IPS-11a (cell line): ENCODE data around the gene CLSTN1.

ENCODE experiments used
- H3K4me3 ChIP-seq: one replicate; pipeline ENCODE4 v1.5.1; 2013; ENCODE audit warnings: low read depth, low read length, control low read depth

Gene CLSTN1

GRCh38 chr1:9852004-9852403 lies 28.2 kb upstream of the CLSTN1 start:
- H3K4me3 ChIP-seq: no peak overlapping the region

GRCh38 chr1:9850442-9851162 lies 26.8 kb upstream of the CLSTN1 start:
- no peak overlapping the region for H3K4me3 ChIP-seq

- H3K4me3 ChIP-seq: no peak overlapping the region
Measured at GRCh38 chr1:9849691-9850441, 26.1 kb upstream of the CLSTN1 start.

GRCh38 chr1:9848022-9848421 lies 24.3 kb upstream of the CLSTN1 start:
- no peak overlapping the region for H3K4me3 ChIP-seq

- no peak overlapping the region for H3K4me3 ChIP-seq
Measured at GRCh38 chr1:9847269-9847668, 23.5 kb upstream of the CLSTN1 start.

- no peak overlapping the region for H3K4me3 ChIP-seq
Measured at GRCh38 chr1:9846611-9847171, 22.9 kb upstream of the CLSTN1 start.

- no peak overlapping the region for H3K4me3 ChIP-seq
Measured at GRCh38 chr1:9845914-9846313, 22.1 kb upstream of the CLSTN1 start.

GRCh38 chr1:9844756-9845155 lies 21.0 kb upstream of the CLSTN1 start:
- H3K4me3 ChIP-seq: no peak overlapping the region

GRCh38 chr1:9844106-9844505 lies 20.3 kb upstream of the CLSTN1 start:
- H3K4me3 ChIP-seq: no peak overlapping the region

GRCh38 chr1:9843576-9843945 lies 19.8 kb upstream of the CLSTN1 start:
- H3K4me3 ChIP-seq: no peak overlapping the region

GRCh38 chr1:9842781-9843575 lies 19.2 kb upstream of the CLSTN1 start:
- no peak overlapping the region for H3K4me3 ChIP-seq

GRCh38 chr1:9842073-9842711 lies 18.4 kb upstream of the CLSTN1 start:
- H3K4me3 ChIP-seq: no peak overlapping the region

- H3K4me3 ChIP-seq: no peak overlapping the region
Measured at GRCh38 chr1:9841460-9841859, 17.7 kb upstream of the CLSTN1 start.

GRCh38 chr1:9840176-9840575 lies 16.4 kb upstream of the CLSTN1 start:
- H3K4me3 ChIP-seq: no peak overlapping the region

- H3K4me3 ChIP-seq: no peak overlapping the region
Measured at GRCh38 chr1:9838946-9839345, 15.2 kb upstream of the CLSTN1 start.

GRCh38 chr1:9836632-9836960 lies 12.8 kb upstream of the CLSTN1 start:
- no peak overlapping the region for H3K4me3 ChIP-seq

- H3K4me3 ChIP-seq: no peak overlapping the region
Measured at GRCh38 chr1:9835758-9836631, 12.2 kb upstream of the CLSTN1 start.

GRCh38 chr1:9835404-9835757 lies 11.6 kb upstream of the CLSTN1 start:
- H3K4me3 ChIP-seq: no peak overlapping the region

- no peak overlapping the region for H3K4me3 ChIP-seq
Measured at GRCh38 chr1:9833632-9834031, 9.9 kb upstream of the CLSTN1 start.

GRCh38 chr1:9827558-9828185 lies 3.9 kb upstream of the CLSTN1 start:
- H3K4me3 ChIP-seq: no peak overlapping the region
